Natural killer cell (primary cell): Measurements from ENCODE around the gene PGRMC2. TPM values are rescaled to one million over a fixed set of nuclear protein-coding genes. Genes with fewer than 3 reads are reported as not detected.

ENCODE experiments used
- ATAC-seq, 3 donors: fragments of 150-1000 bp in 2 of 3; fragments of 200-7000 bp in 1 of 3; cut with Tn5 transposase; 1 replicate in 1 of 3; 2 replicates in 2 of 3; pipeline ENCODE4 v1.10.0; 2021; ENCODE audit warnings: mild to moderate bottlenecking in 2 of 3, moderate library complexity in 2 of 3
- DNase-seq, 2 donors: peaks; one replicate each; pipeline versions ENCODE4 v3.0.0 to v3.0.0-alpha.2; 2013 to 2021; ENCODE audit warnings: mixed read lengths in 1 of 2
- H3K27ac ChIP-seq: one replicate; pipeline ENCODE4 v1.5.1; 2013; ENCODE audit warnings: mild to moderate bottlenecking, low read length
- H3K27me3 ChIP-seq: one replicate; pipeline ENCODE4 v1.6.1; 2013; ENCODE audit warnings: low read length; ENCODE audit not compliant: control insufficient read depth, insufficient read depth
- H3K36me3 ChIP-seq: one replicate; pipeline ENCODE4 v1.6.1; 2013; ENCODE audit warnings: low read length; ENCODE audit not compliant: control insufficient read depth, insufficient read depth
- H3K4me1 ChIP-seq: one replicate; pipeline ENCODE4 v1.6.1; 2013; ENCODE audit warnings: low read length; ENCODE audit not compliant: control insufficient read depth, insufficient read depth
- H3K4me3 ChIP-seq: one replicate; pipeline ENCODE4 v1.5.1; 2013; ENCODE audit warnings: low read length
- H3K9me3 ChIP-seq: one replicate; pipeline ENCODE4 v1.6.1; 2013; ENCODE audit warnings: low read length; ENCODE audit not compliant: control insufficient read depth, insufficient read depth
- H3K27ac Mint-ChIP-seq, 2 donors: one replicate each; pipeline ENCODE4 v1.8.0; 2022; ENCODE audit warnings: mild to moderate bottlenecking in 2 of 2, mixed read lengths in 2 of 2, moderate library complexity in 1 of 2
- H3K27me3 Mint-ChIP-seq, 2 donors: one replicate each; pipeline ENCODE4 v1.8.0; 2022; ENCODE audit warnings: low read depth in 2 of 2, mixed read lengths in 2 of 2
- H3K36me3 Mint-ChIP-seq: one replicate; pipeline ENCODE4 v1.8.0; 2022; ENCODE audit warnings: mixed read lengths
- H3K4me1 Mint-ChIP-seq, 2 donors: one replicate each; pipeline ENCODE4 v1.8.0; 2022; ENCODE audit warnings: mixed read lengths in 2 of 2
- H3K4me3 Mint-ChIP-seq: one replicate; pipeline ENCODE4 v1.8.0; 2022; ENCODE audit warnings: mild to moderate bottlenecking, moderate library complexity, mixed read lengths
- H3K9me3 Mint-ChIP-seq, 2 donors: one replicate each; pipeline ENCODE4 v1.8.0; 2022; ENCODE audit warnings: mixed read lengths in 2 of 2
- WGBS: methylation state at CpG from one replicate; pipeline ENCODE4 v1.1.7; 2013; ENCODE audit warnings: missing lambda C conversion rate; ENCODE audit not compliant: insufficient coverage; 5-methylcytosine and 5-hydroxymethylcytosine counted together
- intact Hi-C: fragments of 100-400 bp; cut with micrococcal nuclease; formaldehyde crosslinking; loops from one replicate; pipeline ENCODE4 v1.14.2; 2022
- total RNA-seq, 4 donors: library from RNA; stranded (reverse); fragments of 120-200 nt in 1 of 4; gene quantifications; one replicate each; pipeline versions ENCODE4 v1.2.3 to v1.2.4, GENCODE V29; 2013 to 2022
- TF ChIP-seq, protein P1 (sequence below): fragments of 200-600 bp; IDR thresholded peaks from one replicate; pipeline ENCODE4 v1.8.0; 2022; ENCODE audit warnings: antibody characterized with exemption

The PGRMC2 gene
- total RNA-seq, 3 donors from 2014 or later (not counting 1 experiment from before 2014, with no cell fraction given): 42.0 to 58.6 (median 53.2) TPM

DNA sequence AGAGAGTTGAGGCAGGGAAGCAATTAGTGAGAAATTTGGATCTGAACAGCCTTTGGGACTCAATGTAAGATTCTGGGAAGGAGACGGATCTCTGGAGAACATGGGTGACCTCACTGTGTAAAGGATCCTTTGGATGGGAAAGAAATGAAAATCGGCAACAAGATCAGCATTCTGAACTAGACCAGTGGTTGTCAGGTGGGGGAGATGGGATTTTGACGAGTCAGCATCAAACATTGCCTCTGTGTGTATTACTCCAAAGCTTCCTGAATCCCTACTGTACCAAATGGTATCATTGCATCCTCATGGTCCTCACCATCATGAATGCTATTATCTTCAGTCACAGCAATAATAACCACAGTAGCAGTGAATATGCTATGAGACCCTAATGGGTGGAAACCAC lies 52.8 kb downstream of the PGRMC2 start:
- no peaks in the 10 kb centered on the region for H3K36me3 Mint-ChIP-seq
- TF ChIP-seq, protein P1, sequence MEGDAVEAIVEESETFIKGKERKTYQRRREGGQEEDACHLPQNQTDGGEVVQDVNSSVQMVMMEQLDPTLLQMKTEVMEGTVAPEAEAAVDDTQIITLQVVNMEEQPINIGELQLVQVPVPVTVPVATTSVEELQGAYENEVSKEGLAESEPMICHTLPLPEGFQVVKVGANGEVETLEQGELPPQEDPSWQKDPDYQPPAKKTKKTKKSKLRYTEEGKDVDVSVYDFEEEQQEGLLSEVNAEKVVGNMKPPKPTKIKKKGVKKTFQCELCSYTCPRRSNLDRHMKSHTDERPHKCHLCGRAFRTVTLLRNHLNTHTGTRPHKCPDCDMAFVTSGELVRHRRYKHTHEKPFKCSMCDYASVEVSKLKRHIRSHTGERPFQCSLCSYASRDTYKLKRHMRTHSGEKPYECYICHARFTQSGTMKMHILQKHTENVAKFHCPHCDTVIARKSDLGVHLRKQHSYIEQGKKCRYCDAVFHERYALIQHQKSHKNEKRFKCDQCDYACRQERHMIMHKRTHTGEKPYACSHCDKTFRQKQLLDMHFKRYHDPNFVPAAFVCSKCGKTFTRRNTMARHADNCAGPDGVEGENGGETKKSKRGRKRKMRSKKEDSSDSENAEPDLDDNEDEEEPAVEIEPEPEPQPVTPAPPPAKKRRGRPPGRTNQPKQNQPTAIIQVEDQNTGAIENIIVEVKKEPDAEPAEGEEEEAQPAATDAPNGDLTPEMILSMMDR: no peak
- Histone ChIP-seq H3K4me1 (no peaks in the 10 kb centered on the region), H3K9me3 (no peaks in the 10 kb centered on the region), H3K27me3 (no peaks in the 10 kb centered on the region), H3K27ac (no peak overlapping the region), H3K36me3 (no peaks in the 10 kb centered on the region), H3K4me3 (no peak overlapping the region)
- no peaks in the 10 kb centered on the region for H3K4me1 Mint-ChIP-seq
- intact Hi-C loops: no loop called here
- H3K27ac Mint-ChIP-seq: no peak overlapping the region
- ATAC-seq: no peak
- H3K27me3 Mint-ChIP-seq: peaks cover 8 to 13% of the 10 kb centered on the region in 2 donors
- H3K4me3 Mint-ChIP-seq: no peak overlapping the region
- no peaks in the 10 kb centered on the region for H3K9me3 Mint-ChIP-seq
- 83% methylated on average over 3 of the region's 3 CpGs for WGBS
- DNase-seq: no peak

DNA sequence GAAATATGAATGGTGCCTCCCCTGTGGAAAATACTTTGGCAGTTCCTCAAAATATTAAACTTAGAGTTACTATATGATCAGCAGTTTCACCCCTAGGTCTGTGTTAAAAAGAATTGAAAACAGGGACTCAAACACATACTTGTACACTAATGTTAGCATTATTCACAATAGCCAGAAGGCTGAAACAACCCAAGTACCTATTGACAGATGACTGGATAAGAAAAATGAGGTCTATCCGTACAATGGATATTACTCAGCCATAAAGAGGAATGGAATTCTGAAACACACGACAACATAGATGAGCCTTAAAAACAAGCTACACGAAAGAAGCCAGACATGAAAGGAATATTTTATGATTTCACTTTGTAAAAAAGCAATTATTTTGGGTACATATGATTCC lies 54.9 kb downstream of the PGRMC2 start:
- ATAC-seq (no peak), DNase-seq (no peak)
- Histone ChIP-seq H3K4me3 (no peak overlapping the region), H3K36me3 (no peaks in the 10 kb centered on the region), H3K9me3 (no peaks in the 10 kb centered on the region), H3K27me3 (no peaks in the 10 kb centered on the region), H3K4me1 (no peaks in the 10 kb centered on the region), H3K27ac (no peak overlapping the region)
- TF ChIP-seq, protein P1: no peak
- H3K27ac Mint-ChIP-seq: no peak overlapping the region
- intact Hi-C loops: no loop called here
- H3K4me3 Mint-ChIP-seq: no peak overlapping the region
- no peaks in the 10 kb centered on the region for H3K4me1 Mint-ChIP-seq
- H3K9me3 Mint-ChIP-seq: no peaks in the 10 kb centered on the region
- H3K27me3 Mint-ChIP-seq: peaks cover 11 to 30% of the 10 kb centered on the region in 2 donors
- WGBS: 97% methylated on average over 3 of the region's 3 CpGs
- H3K36me3 Mint-ChIP-seq: no peaks in the 10 kb centered on the region

DNA sequence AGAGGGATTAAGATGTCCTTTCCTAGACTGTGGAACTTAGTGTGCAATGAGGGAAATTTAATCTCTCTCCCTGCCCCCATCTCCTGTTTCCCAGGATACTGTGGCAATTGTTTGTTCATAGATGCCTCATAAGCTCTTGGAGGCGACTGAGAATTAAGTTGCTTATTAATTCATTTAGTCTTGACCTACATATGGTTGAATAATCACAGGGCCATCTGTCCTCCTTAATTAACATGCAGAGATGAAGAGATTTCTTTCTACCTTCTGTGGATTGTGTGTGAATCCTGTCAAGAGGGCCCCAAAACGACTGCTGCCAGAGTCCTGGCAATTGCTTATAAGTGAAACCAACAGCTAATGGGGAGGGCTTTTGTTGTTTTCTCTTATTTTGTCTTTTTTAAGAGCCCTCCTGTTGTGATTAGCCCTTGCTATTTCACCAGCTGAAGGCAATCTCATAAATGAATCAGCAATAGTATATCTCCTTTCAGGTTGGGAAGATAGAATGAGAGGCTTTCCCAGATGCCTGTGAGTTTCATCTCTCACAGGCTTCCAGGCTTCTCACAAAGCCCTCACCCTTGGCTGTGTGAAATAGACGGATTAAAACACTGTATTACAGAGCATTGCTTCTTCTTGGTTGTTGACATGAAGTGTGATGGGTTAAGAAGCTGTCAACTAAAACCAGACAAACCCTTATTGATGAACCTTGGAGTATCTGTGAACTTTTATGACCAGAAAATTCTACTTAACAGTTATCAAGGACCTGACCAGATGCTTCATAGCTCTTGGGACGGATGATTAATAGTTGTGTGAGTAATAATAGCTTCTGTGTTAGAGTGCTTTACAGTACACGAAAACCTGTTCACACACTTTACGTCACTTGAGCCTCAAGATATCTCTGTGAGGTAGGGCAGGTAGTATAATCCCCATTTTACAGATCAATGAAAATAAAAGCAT lies 58.5 kb downstream of the PGRMC2 start:
- intact Hi-C loops: no loop called here
- no peaks in the 10 kb centered on the region for H3K36me3 Mint-ChIP-seq
- no peak overlapping the region for H3K4me3 Mint-ChIP-seq

More for the DNA sequence above, 58.5 kb downstream of the PGRMC2 start:
- no peaks in the 10 kb centered on the region for H3K27me3 ChIP-seq
- H3K27ac ChIP-seq: no peak overlapping the region
- H3K4me3 ChIP-seq: no peak overlapping the region
- no peaks in the 10 kb centered on the region for H3K4me1 ChIP-seq
- Mint-ChIP-seq H3K27me3 (peaks cover 8 to 30% of the 10 kb centered on the region in 2 donors), H3K9me3 (no peaks in the 10 kb centered on the region), H3K27ac (no peak overlapping the region), H3K4me1 (no peaks in the 10 kb centered on the region)
- WGBS: 68% methylated on average over 2 of the region's 6 CpGs
- DNase-seq (no peak), ATAC-seq (no peak)
- no peaks in the 10 kb centered on the region for H3K9me3 ChIP-seq
- H3K36me3 ChIP-seq: no peaks in the 10 kb centered on the region
- TF ChIP-seq, protein P1: no peak
